GM19328 (cell line): ENCODE results near the gene PIGZ.

Source experiments
- ATAC-seq: cut with Tn5 transposase; IDR thresholded peaks from one replicate; pipeline ENCODE4 v1.9.1; 2021; ENCODE audit warnings: mild to moderate bottlenecking, moderate library complexity; ENCODE audit not compliant: unreplicated experiment

The PIGZ gene

GRCh38 chr3:196927571-196928453 is 40.8 kb downstream of the PIGZ start:
- no peak for ATAC-seq

GRCh38 chr3:196920733-196921132 is 47.9 kb downstream of the PIGZ start:
- ATAC-seq, result no peak

GRCh38 chr3:196918968-196919367 is 49.7 kb downstream of the PIGZ start:
- no peak for ATAC-seq

- no peak for ATAC-seq
Measured at GRCh38 chr3:196916995-196917394, 51.6 kb downstream of the PIGZ start.

GRCh38 chr3:196916221-196916620 is 52.4 kb downstream of the PIGZ start:
- no peak for ATAC-seq

- ATAC-seq, result no peak
Measured at GRCh38 chr3:196915375-196915774, 53.3 kb downstream of the PIGZ start.

GRCh38 chr3:196914866-196915265 is 53.8 kb downstream of the PIGZ start:
- ATAC-seq, result no peak

- ATAC-seq, result no peak
Measured at GRCh38 chr3:196903740-196904139, 64.9 kb downstream of the PIGZ start.

- ATAC-seq, result no peak
Measured at GRCh38 chr3:196902296-196902695, 66.3 kb downstream of the PIGZ start.

GRCh38 chr3:196901768-196902167 is 66.9 kb downstream of the PIGZ start:
- no peak for ATAC-seq
